ENCODE data around the gene AMMECR1.

- TF ChIP-seq, protein P1, sequence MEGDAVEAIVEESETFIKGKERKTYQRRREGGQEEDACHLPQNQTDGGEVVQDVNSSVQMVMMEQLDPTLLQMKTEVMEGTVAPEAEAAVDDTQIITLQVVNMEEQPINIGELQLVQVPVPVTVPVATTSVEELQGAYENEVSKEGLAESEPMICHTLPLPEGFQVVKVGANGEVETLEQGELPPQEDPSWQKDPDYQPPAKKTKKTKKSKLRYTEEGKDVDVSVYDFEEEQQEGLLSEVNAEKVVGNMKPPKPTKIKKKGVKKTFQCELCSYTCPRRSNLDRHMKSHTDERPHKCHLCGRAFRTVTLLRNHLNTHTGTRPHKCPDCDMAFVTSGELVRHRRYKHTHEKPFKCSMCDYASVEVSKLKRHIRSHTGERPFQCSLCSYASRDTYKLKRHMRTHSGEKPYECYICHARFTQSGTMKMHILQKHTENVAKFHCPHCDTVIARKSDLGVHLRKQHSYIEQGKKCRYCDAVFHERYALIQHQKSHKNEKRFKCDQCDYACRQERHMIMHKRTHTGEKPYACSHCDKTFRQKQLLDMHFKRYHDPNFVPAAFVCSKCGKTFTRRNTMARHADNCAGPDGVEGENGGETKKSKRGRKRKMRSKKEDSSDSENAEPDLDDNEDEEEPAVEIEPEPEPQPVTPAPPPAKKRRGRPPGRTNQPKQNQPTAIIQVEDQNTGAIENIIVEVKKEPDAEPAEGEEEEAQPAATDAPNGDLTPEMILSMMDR (IDR thresholded peaks at IDR 0.05) = no peak
- no peak for TF ChIP-seq EP300 (IDR thresholded peaks at IDR 0.05)
- TF ChIP-seq POLR2A (IDR thresholded peaks at IDR 0.05) = no peak
Measured at GRCh38 chrX:110241816-110242215, 76.1 kb downstream of the AMMECR1 start.
